DND-41 (cell line): ENCODE measurements around the gene TBC1D32.

Experiments
- ATAC-seq: fragments of 200-7000 bp; cut with Tn5 transposase; 3 replicates; pipeline ENCODE4 v1.9.1; 2021; ENCODE audit warnings: low read depth; ENCODE audit not compliant: insufficient read depth
- DNase-seq: peaks from one replicate; pipeline ENCODE4 v3.0.0-alpha.2; 2020
- H2AFZ ChIP-seq: 2 replicates; pipeline ENCODE4 v1.6.0; 2012; ENCODE audit warnings: low read depth, low read length
- H3K27ac ChIP-seq: 2 replicates; pipeline ENCODE4 v1.5.1; 2012; ENCODE audit warnings: low read length, inconsistent platforms
- H3K27me3 ChIP-seq: fragments of 200-600 bp; sonication (generic); 2 replicates; pipeline ENCODE4 v1.6.0; 2012; ENCODE audit warnings: low read length, mild to moderate bottlenecking, inconsistent platforms; ENCODE audit not compliant: insufficient read depth, poor library complexity
- H3K36me3 ChIP-seq: 2 replicates; pipeline ENCODE4 v1.5.1; 2012; ENCODE audit warnings: low read length, inconsistent platforms; ENCODE audit not compliant: insufficient read depth
- H3K4me1 ChIP-seq: 2 replicates; pipeline ENCODE4 v1.5.1; 2012; ENCODE audit warnings: mild to moderate bottlenecking, low read length; ENCODE audit not compliant: insufficient read depth
- H3K4me2 ChIP-seq: 2 replicates; pipeline ENCODE4 v1.6.0; 2012; ENCODE audit warnings: mild to moderate bottlenecking, moderate library complexity, low read length, inconsistent platforms; ENCODE audit not compliant: insufficient read depth
- H3K4me3 ChIP-seq, 2 experiments: fragments of 200-600 bp in 1 of 2; shearing (Covaris generic) in 1 of 2; 2 replicates each; pipeline ENCODE4 v1.5.1; 2012 to 2016; ENCODE audit warnings: inconsistent platforms in 2 of 2, low read length in 2 of 2, mild to moderate bottlenecking in 2 of 2, low read depth in 1 of 2, moderate library complexity in 1 of 2
- H3K79me2 ChIP-seq: 2 replicates; pipeline ENCODE4 v1.6.0; 2012; ENCODE audit warnings: low read length, inconsistent platforms; ENCODE audit not compliant: insufficient read depth
- H3K9ac ChIP-seq: 2 replicates; pipeline ENCODE4 v1.6.0; 2012; ENCODE audit warnings: low read depth, mild to moderate bottlenecking, inconsistent platforms, low read length, moderate library complexity
- H3K9me3 ChIP-seq: 2 replicates; pipeline ENCODE4 v1.5.1; 2012; ENCODE audit warnings: low read length, moderate library complexity, mild to moderate bottlenecking, inconsistent platforms; ENCODE audit not compliant: insufficient read depth, severe bottlenecking
- H4K20me1 ChIP-seq: 2 replicates; pipeline ENCODE4 v1.6.0; 2012; ENCODE audit warnings: low read length; ENCODE audit not compliant: insufficient read depth
- CTCF ChIP-seq: IDR thresholded peaks from 2 replicates; pipeline ENCODE4 v1.5.1; 2012; ENCODE audit warnings: borderline replicate concordance, low read length, moderate library complexity, mild to moderate bottlenecking; ENCODE audit not compliant: poor library complexity, severe bottlenecking; ENCODE audit errors: extremely low read depth
- EZH2 ChIP-seq: IDR thresholded peaks from 3 replicates; pipeline ENCODE4 v1.6.1; 2012; ENCODE audit warnings: borderline replicate concordance, low read depth, mild to moderate bottlenecking, moderate library complexity, low read length, inconsistent platforms; ENCODE audit not compliant: severe bottlenecking

Gene TBC1D32

GRCh38 chr6:121157906-121158305, 176.4 kb downstream of the TBC1D32 start:
- Histone ChIP-seq H3K27ac (no peak overlapping the region), H3K9me3 (peaks cover 16% of the 10 kb centered on the region), H3K4me2 (no peak overlapping the region), H2AFZ (no peak overlapping the region), H3K27me3 (no peaks in the 10 kb centered on the region), H3K79me2 (no peaks in the 10 kb centered on the region), H3K4me3 (no peak overlapping the region), H3K36me3 (peaks cover 41% of the 10 kb centered on the region), H4K20me1 (no peaks in the 10 kb centered on the region), H3K9ac (no peak overlapping the region), H3K4me1 (no peaks in the 10 kb centered on the region)
- TF ChIP-seq CTCF = no peak
- ATAC-seq (no peak), DNase-seq (no peak)

- Histone ChIP-seq H3K27ac (no peak overlapping the region), H3K4me3 (no peak overlapping the region), H3K9ac (no peak overlapping the region), H2AFZ (no peak overlapping the region), H4K20me1 (no peaks in the 10 kb centered on the region), H3K9me3 (peaks cover 9% of the 10 kb centered on the region), H3K27me3 (no peaks in the 10 kb centered on the region), H3K4me1 (no peaks in the 10 kb centered on the region), H3K36me3 (peaks cover 12% of the 10 kb centered on the region), H3K79me2 (no peaks in the 10 kb centered on the region), H3K4me2 (no peak overlapping the region)
- DNase-seq (no peak), ATAC-seq (no peak)
- TF ChIP-seq EZH2 (no peak), CTCF (no peak)
Measured at GRCh38 chr6:121143476-121143875, 190.8 kb downstream of the TBC1D32 start.

GRCh38 chr6:121142093-121142492, 192.2 kb downstream of the TBC1D32 start:
- DNase-seq (no peak), ATAC-seq (no peak)
- H2AFZ ChIP-seq = no peak overlapping the region
- H3K4me2 ChIP-seq = no peak overlapping the region
- no peaks in the 10 kb centered on the region for H4K20me1 ChIP-seq
- H3K9me3 ChIP-seq = peaks cover 9% of the 10 kb centered on the region
- no peaks in the 10 kb centered on the region for H3K27me3 ChIP-seq
- H3K36me3 ChIP-seq = peaks cover 12% of the 10 kb centered on the region
- no peak overlapping the region for H3K4me3 ChIP-seq
- H3K27ac ChIP-seq = no peak overlapping the region
- TF ChIP-seq EZH2 (no peak), CTCF (no peak)
- no peaks in the 10 kb centered on the region for H3K79me2 ChIP-seq
- no peaks in the 10 kb centered on the region for H3K4me1 ChIP-seq
- no peak overlapping the region for H3K9ac ChIP-seq

GRCh38 chr6:121135425-121135824, 198.9 kb downstream of the TBC1D32 start:
- H3K27me3 ChIP-seq = no peaks in the 10 kb centered on the region
- no peak for DNase-seq

More at GRCh38 chr6:121135425-121135824, 198.9 kb downstream of the TBC1D32 start:
- no peaks in the 10 kb centered on the region; the same call in 1 of the 2 replicates for H3K36me3 ChIP-seq
- ATAC-seq = no peak
- no peaks in the 10 kb centered on the region for H3K9me3 ChIP-seq
- no peak overlapping the region for H3K27ac ChIP-seq
- H3K4me2 ChIP-seq = no peak overlapping the region
- no peaks in the 10 kb centered on the region for H4K20me1 ChIP-seq
- H3K79me2 ChIP-seq = no peaks in the 10 kb centered on the region
- TF ChIP-seq CTCF (no peak), EZH2 (no peak)
- no peak overlapping the region for H3K9ac ChIP-seq
- no peaks in the 10 kb centered on the region for H3K4me1 ChIP-seq
- no peak overlapping the region for H3K4me3 ChIP-seq
- no peak overlapping the region for H2AFZ ChIP-seq
